Fibroblast of the aortic adventitia (primary cell): ENCODE measurements around the gene BMAL1. TPM values are rescaled to one million over a fixed set of nuclear protein-coding genes. Genes with fewer than 3 reads are reported as not detected.

ENCODE experiments used
- DNase-seq: peaks from one replicate; pipeline ENCODE4 v3.0.0-alpha.2; 2010; ENCODE audit warnings: low read depth
- H3K4me3 ChIP-seq: 2 replicates; pipeline ENCODE4 v1.5.1; 2011; ENCODE audit warnings: low read depth, mild to moderate bottlenecking, control low read depth, low read length, moderate library complexity
- total RNA-seq: library from RNA; depleted of rRNA; stranded (reverse); fragments of >200 nt; gene quantifications from 2 replicates; pipeline ENCODE4 v1.2.3, GENCODE V29; 2012; ENCODE audit warnings: low replicate concordance
- TF ChIP-seq, protein P1 (sequence below): IDR thresholded peaks from 2 replicates; pipeline ENCODE4 v1.5.1; 2011; ENCODE audit warnings: mild to moderate bottlenecking, low read length, control low read depth, inconsistent platforms; ENCODE audit not compliant: insufficient read depth

The BMAL1 gene
- total RNA-seq, 1 donor: 5.5 TPM

DNA sequence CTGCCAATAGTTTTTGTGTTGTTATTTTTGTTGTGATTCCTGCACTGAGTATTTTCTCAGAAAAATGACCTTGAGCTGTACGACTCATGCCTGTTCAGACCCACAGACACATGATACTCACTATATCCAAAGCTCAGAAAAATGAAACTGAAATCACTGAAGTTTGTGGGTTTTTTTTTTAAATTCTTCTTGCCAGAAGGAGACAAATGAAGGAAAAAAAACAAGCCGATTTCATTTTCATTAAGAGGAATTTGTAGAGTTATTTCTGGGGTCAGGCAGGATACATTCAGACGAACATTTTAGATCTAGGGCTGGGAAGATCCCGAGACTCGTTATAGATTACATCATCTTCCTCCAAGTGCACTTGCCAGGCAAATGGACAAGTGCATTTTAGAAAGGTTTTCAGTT lies 60.4 kb downstream of the BMAL1 start:
- DNase-seq: peak; percentile 78
- H3K4me3 ChIP-seq: peak overlapping the region; percentile 54
- TF ChIP-seq, protein P1, sequence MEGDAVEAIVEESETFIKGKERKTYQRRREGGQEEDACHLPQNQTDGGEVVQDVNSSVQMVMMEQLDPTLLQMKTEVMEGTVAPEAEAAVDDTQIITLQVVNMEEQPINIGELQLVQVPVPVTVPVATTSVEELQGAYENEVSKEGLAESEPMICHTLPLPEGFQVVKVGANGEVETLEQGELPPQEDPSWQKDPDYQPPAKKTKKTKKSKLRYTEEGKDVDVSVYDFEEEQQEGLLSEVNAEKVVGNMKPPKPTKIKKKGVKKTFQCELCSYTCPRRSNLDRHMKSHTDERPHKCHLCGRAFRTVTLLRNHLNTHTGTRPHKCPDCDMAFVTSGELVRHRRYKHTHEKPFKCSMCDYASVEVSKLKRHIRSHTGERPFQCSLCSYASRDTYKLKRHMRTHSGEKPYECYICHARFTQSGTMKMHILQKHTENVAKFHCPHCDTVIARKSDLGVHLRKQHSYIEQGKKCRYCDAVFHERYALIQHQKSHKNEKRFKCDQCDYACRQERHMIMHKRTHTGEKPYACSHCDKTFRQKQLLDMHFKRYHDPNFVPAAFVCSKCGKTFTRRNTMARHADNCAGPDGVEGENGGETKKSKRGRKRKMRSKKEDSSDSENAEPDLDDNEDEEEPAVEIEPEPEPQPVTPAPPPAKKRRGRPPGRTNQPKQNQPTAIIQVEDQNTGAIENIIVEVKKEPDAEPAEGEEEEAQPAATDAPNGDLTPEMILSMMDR: no peak

DNA sequence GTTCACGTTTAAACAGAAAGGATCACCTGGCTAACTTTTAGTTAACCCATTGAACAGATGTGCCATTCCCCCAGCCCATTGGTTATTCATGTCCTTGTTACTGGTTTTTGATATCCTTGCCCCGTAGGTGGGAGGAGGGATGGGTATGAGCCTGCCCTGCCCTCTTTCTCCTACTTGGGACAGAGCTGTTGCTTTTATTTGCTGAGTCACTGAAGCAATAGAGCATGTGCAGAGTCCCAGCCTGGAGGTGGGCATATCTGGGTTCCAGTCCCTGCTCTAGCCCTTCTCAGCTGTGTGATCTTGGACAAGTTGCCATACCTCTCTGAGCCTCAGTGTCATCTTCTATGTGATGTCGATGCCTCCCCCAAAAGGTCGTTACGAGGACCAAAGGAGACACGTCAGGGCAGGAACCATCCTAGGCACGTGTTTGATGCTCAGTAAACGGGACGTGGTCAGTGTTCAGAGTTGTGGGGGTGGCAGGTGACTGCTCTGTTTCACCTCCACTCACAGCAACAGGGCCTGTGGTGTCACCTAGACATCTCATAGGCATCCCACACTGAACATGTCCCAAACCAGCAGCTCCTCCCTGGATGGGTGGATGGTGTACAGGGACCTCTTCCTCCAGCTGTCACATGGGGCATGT lies 61.0 kb downstream of the BMAL1 start:
- H3K4me3 ChIP-seq: peak overlapping the region; percentile 54
- TF ChIP-seq, protein P1: no peak
- peak; percentile 70 for DNase-seq

DNA sequence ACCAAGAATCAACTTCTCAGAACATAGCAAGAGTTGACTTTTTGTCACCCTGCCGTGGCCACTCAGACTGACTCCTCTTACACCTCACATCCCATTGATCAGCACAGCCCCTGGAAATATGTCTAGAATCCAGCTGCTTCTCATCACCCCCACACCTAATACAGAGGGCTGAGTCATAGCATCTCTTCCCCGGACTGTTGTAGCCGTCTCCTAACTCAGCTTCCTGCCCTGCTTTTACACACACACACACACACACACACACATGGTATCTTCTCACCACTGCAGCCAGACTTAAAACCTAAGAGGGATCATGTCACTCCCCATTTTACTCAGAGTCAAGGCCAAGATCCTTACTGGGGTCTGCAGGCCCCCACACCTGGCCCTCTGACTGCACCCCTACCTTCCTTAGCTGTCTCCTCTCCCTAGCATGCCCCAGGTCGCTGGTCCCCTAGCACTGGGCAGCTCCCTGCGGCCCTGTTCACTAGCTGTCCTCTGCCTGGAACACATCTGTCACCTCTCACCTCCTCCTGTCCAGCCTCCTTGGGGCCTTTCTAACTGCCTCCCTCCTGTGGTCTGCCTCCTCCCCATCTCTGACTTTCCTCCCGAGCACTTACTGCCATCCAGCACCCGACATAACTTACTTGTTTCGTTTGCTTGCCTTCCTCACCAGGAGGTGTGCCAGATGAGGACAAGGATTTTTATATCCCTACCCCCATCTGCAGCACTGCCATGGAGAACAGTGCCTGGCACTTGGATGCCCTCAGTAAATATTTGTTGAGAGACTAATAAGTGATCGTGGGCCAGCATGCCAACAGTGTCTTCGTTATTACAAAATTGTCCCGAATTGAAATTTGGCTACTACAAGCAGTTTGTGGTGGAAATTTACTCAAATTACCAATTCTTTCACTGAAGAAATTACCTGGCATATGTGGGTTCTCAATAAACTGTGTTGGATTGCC lies 61.9 kb downstream of the BMAL1 start:
- no peak overlapping the region for H3K4me3 ChIP-seq
- peak; percentile 91 for DNase-seq
- TF ChIP-seq, protein P1: no peak

DNA sequence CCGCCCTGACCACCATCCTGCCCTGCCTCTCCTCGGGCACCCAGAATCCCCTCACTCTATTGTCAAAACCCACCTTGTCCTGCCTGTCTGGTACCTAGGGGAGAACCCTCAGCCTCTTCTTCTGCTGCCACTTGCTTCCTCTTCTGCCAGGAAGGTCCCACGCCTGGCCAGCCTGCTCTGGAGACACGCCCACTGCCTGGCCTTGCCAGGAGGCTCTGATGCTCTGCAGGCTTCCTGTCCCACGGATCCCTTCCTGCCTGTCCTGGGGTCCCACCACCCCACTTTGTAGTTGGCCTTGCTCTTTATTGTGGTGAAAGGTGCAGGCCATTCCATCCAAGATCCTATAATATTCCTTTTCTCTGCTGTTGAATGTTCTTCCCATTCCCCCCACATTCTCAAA lies 63.4 kb downstream of the BMAL1 start:
- TF ChIP-seq, protein P1: no peak
- DNase-seq: no peak
- no peak overlapping the region for H3K4me3 ChIP-seq

DNA sequence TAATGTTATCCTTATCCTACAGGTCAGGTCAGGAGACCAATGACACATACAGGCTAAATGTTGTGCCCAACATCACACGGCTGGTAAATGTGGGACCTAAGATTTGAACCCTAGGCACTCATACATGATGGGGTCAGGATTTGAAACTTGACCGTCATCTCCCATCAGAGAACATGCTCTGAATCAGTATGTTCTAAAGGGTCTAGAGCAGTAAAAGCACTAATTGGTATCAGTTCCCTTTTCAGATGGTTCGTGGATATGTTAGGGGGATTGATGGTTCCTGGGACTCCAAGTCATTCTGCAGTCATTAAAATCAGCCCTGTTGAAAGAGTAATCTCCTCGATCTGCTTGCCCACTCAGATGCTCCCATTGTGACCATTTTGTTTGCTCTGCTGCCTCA lies 65.5 kb downstream of the BMAL1 start:
- H3K4me3 ChIP-seq: no peak overlapping the region
- TF ChIP-seq, protein P1: no peak

DNA sequence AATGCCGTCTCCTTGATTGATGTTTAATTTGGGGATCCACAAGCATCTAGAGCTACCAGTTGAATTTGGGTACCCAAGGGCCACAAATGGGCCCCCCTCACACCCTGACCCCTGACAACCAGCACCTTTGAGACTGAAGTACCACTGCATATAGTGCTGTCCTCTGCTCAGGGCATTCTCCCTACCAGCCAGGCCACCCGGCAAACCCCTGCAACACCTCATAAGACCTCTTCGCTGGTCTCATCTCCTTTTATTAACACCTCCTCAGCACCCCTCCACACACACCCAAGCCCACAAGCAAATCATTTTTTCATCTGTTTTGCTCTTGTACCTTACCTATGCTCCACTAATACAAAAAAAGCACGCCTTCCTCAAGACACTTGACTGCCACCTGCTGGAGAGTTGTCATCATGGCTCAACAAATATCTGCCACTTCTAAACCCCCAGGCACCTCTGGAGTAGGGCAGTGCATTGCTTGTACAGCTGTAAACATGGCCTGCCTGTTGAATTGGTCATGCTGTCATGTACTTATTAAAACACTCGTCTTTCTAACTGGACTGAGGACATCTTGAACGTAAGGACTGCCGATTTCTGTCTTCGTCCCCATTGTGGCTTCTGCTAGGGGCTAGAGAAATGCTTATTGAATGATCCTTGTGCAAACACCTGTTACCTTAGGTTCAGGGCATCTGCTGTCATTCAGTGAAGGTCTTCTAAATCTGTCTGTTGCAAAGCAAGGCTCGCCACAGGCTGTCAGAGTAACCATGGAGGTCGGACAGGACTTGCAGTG lies 66.5 kb downstream of the BMAL1 start:
- peak; percentile 85 for DNase-seq
- TF ChIP-seq, protein P1: peak; percentile 85

More for the DNA sequence above, 65.5 kb downstream of the BMAL1 start:
- DNase-seq: no peak

More for the DNA sequence above, 66.5 kb downstream of the BMAL1 start:
- no peak overlapping the region for H3K4me3 ChIP-seq
